GM12878 (cell line): ENCODE data around the gene SLC16A10. TPM values are rescaled to one million over a fixed set of nuclear protein-coding genes. Genes with fewer than 3 reads are reported as not detected.

Experiments used
- ATAC-seq: fragments of 200-7000 bp; cut with Tn5 transposase; 3 replicates; pipeline ENCODE4 v1.9.1; 2020; ENCODE audit warnings: mild to moderate bottlenecking, moderate library complexity
- BruUV-seq: library from RNA; stranded (reverse); fragments of 400-500 nt; replicated peaks from 2 replicates; lab custom pipeline; 2021; lab: Mats Ljungman, UMichigan
- CTCF ChIA-PET: fragments of 300-600 bp; sonication (Branson Sonifier 250); formaldehyde crosslinking; extraction: SDS; loops from one replicate; lab custom pipeline; 2021; ENCODE audit warnings: inconsistent platforms; lab: Yijun Ruan, JAX
- POLR2A ChIA-PET: fragments of 350-600 bp; formaldehyde crosslinking; extraction: SDS; loops from one replicate; lab custom pipeline; 2021; ENCODE audit warnings: inconsistent platforms; lab: Charles Lee
- RAD21 ChIA-PET: fragments of 300-600 bp; sonication (Branson Sonifier 250); formaldehyde crosslinking; loops from one replicate; lab custom pipeline; 2023; ENCODE audit warnings: antibody characterized with exemption; ENCODE audit not compliant: unreplicated experiment; lab: Charles Lee
- SMC1A ChIA-PET: fragments of 300-600 bp; sonication (Branson Sonifier 250); formaldehyde crosslinking; loops from one replicate; lab custom pipeline; 2023; ENCODE audit not compliant: unreplicated experiment, uncharacterized antibody; lab: Charles Lee
- DNase-seq: peaks from one replicate; pipeline ENCODE4 v3.0.0-alpha.2; 2011; ENCODE audit warnings: low read depth, low spot score
- FAIRE-seq: peaks from 3 replicates; lab custom pipeline; 2011; peaks lifted over from hg19 to GRCh38; lab: Jason Lieb, UNC
- H2AFZ ChIP-seq: 2 replicates; pipeline ENCODE4 v1.6.0; 2011; ENCODE audit warnings: low read depth, low read length, control low read depth; ENCODE audit not compliant: control insufficient read depth
- H3K27ac ChIP-seq: 2 replicates; pipeline ENCODE4 v1.5.1; 2011; ENCODE audit warnings: control low read depth; ENCODE audit not compliant: control insufficient read depth, insufficient read depth
- H3K27me3 ChIP-seq, 2 experiments: replicated peaks in 1 of 2; 2 replicates each; pipeline versions ENCODE4 v1.6.0 to v1.6.1; 2011; ENCODE audit warnings: low read length in 1 of 2; ENCODE audit not compliant: control insufficient read depth in 2 of 2, insufficient read depth in 2 of 2
- H3K36me3 ChIP-seq, 2 experiments: 2 replicates each; pipeline ENCODE4 v1.5.1; 2011; ENCODE audit warnings: low read length in 1 of 2; ENCODE audit not compliant: control insufficient read depth in 2 of 2, insufficient read depth in 2 of 2
- H3K4me1 ChIP-seq: 2 replicates; pipeline ENCODE4 v1.6.1; 2011; ENCODE audit warnings: mild to moderate bottlenecking, low read length, moderate library complexity, mixed read lengths; ENCODE audit not compliant: control insufficient read depth, insufficient read depth
- H3K4me2 ChIP-seq: 2 replicates; pipeline ENCODE4 v1.6.0; 2011; ENCODE audit warnings: control low read depth; ENCODE audit not compliant: control insufficient read depth, insufficient read depth
- H3K4me3 ChIP-seq: fragments of 200-600 bp; sonication (generic); 2 replicates; pipeline ENCODE4 v1.5.1; 2016
- H3K79me2 ChIP-seq: 2 replicates; pipeline ENCODE4 v1.6.0; 2011; ENCODE audit warnings: low read length; ENCODE audit not compliant: control insufficient read depth, insufficient read depth
- H3K9ac ChIP-seq: 2 replicates; pipeline ENCODE4 v1.8.0; 2011; ENCODE audit warnings: low read length, control low read depth, mixed read lengths; ENCODE audit not compliant: control insufficient read depth, insufficient read depth
- H3K9me3 ChIP-seq: replicated peaks from 3 replicates; pipeline ENCODE4 v1.5.1; 2011; ENCODE audit warnings: mild to moderate bottlenecking, low read length; ENCODE audit not compliant: control insufficient read depth, insufficient read depth
- H4K20me1 ChIP-seq: 2 replicates; pipeline ENCODE4 v1.6.0; 2011; ENCODE audit not compliant: control insufficient read depth, insufficient read depth
- ASH2L ChIP-seq: fragments of 300-600, 200-600 bp; sonication (generic); IDR thresholded peaks from 2 replicates; pipeline ENCODE4 v1.6.1; 2017; ENCODE audit warnings: low read depth, mild to moderate bottlenecking, borderline replicate concordance
- BRCA1 ChIP-seq: IDR thresholded peaks from 2 replicates; pipeline ENCODE4 v1.6.1; 2011; ENCODE audit warnings: low read depth, low read length, improper control_type of control experiment
- CBX3 ChIP-seq: fragments of 200-600 bp; sonication (generic); IDR thresholded peaks from 2 replicates; pipeline ENCODE4 v1.6.1; 2016; ENCODE audit warnings: low read depth, borderline replicate concordance
- KLF5 ChIP-seq: fragments of 450-650 bp; IDR thresholded peaks from 2 replicates; pipeline ENCODE4 v1.6.1; 2014; ENCODE audit warnings: mild to moderate bottlenecking; ENCODE audit not compliant: partially characterized antibody
- MTA2 ChIP-seq: fragments of 450-650 bp; IDR thresholded peaks from 2 replicates; pipeline ENCODE4 v1.6.1; 2016; ENCODE audit warnings: low read depth, mild to moderate bottlenecking, moderate library complexity
- WGBS: methylation state at CpG from one replicate; pipeline ENCODE4 v1.1.6; 2016; ENCODE audit warnings: low lambda C conversion rate; ENCODE audit not compliant: insufficient replicate concordance, insufficient coverage; ENCODE audit errors: missing lambda C conversion rate; 5-methylcytosine and 5-hydroxymethylcytosine counted together
- in situ Hi-C: fragments of 300-500 bp; cut with MboI; formaldehyde crosslinking; loops from 9 replicates; pipeline ENCODE4 v1.14.3; 2018; ENCODE audit warnings: mixed read lengths
- intact Hi-C: fragments of 100-400 bp; cut with micrococcal nuclease; formaldehyde crosslinking; loops from one replicate; pipeline ENCODE4 v1.14.2; 2022; ENCODE audit not compliant: unreplicated experiment
- polyA plus RNA-seq, 11 experiments: library from polyadenylated mRNA; depleted of rRNA in 4 of 11; unstranded in 6 of 11; stranded (reverse) in 5 of 11; fragments of >200 nt; fragmentation: Nextera tagmentation in 4 of 11; fragmentation: Illumina TruSeq in 1 of 11; extraction: Ambion mirVana in 4 of 11; extraction: Trizol in 1 of 11; gene quantifications; 1 replicate in 1 of 11; 2 replicates in 10 of 11; pipeline versions ENCODE4 v1.2.1 to v1.2.3, GENCODE V29; 2011 to 2016; ENCODE audit warnings: inconsistent platforms in 2 of 11, missing spikeins in 2 of 11, low read depth in 1 of 11
- total RNA-seq, 4 experiments: library from RNA; depleted of rRNA in 3 of 4; stranded (reverse); fragments of >200 nt in 3 of 4; fragmentation: Illumina TruSeq in 1 of 4; extraction: Trizol in 1 of 4; gene quantifications; 2 replicates each; pipeline versions ENCODE4 v1.2.1 to v1.2.3, GENCODE V29; 2013 to 2021
- TF ChIP-seq, protein P1 (sequence below): fragments of 450-650 bp; IDR thresholded peaks from 2 replicates; pipeline ENCODE4 v1.6.1; 2016; ENCODE audit warnings: mild to moderate bottlenecking, moderate library complexity, borderline replicate concordance

The SLC16A10 gene
- total and polyA plus RNA-seq, 10 of the 15 experiments (the other 5 are each of a cell fraction or from before 2014, with no cell fraction given), result 2.3 to 19.0 (median 8.0) TPM

DNA sequence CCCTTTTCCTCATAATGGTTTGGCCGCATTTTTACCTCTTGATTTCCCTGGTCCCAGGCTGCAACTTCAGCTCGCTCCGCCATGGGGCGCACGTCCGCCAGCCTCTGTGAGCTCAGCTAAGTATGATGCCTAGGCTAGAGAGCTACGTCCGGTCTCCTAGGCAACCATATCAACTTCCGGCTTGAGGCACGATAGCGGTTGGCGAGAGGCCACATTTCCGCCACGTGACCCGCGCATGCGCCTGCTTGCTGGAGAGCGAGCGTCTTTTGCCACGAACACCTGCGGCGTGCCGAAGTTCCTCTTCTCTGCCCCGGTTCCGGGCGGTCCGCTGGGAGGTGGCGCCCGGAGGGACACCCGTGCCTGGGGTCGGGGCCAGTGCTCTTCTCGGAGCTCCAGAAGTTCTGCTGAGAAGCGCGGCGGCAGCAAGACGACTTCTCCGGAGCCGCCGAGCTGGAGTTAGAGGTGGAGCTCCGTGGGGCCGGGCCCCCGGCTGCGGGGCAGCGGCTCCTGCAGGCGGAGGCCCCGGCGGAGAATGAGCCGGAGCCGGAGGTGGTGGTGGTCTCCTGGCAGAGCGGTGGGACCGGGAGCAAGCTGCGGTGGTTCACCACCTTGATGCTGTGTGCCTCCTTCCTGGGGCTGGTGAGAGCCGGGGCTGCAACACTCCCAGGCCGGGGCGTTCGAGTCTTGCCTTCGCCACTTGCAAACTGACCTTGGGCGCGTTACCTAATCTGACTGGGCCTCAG, 172.0 kb downstream of the SLC16A10 start (continued):
- TF ChIP-seq MTA2 (peak; percentile 36; the same call in 1 of the 2 replicates), KLF5 (peak; percentile 49), ASH2L (0 out of 2 replicates have a peak, but pooled peaks have one; percentile 76)

- H4K20me1 ChIP-seq, result no peaks in the 10 kb centered on the region
- BruUV-seq, result no TSS peak
- ChIA-PET SMC1A (interaction anchor here (2.1 to 3.2 kb wide), 4 partner anchors 218 to 826 kb away, joined by 12 to 153 read pairs (median 21); partner anchors contain the start of genes FAM229B, TRAF3IP2 and TUBE1), RAD21 (interaction anchor here (0.8 to 4.6 kb wide), 5 partner anchors 30 to 502 kb away, joined by 3 to 263 read pairs (median 6); partner anchors contain the start of gene TRAF3IP2), POLR2A (no interaction called here), CTCF (interaction anchor here (0.6 to 3.3 kb wide), 3 partner anchors 218 to 230 kb away, joined by 3 to 215 read pairs (median 22); no protein-coding TSS in a partner anchor)
- H3K9ac ChIP-seq, result peak overlapping the region; percentile 25; the same call in 1 of the 2 replicates
- no peak for DNase-seq
- H3K27ac ChIP-seq, result no peak overlapping the region
- ATAC-seq, result no peak
- no peak for FAIRE-seq
- 87% methylated on average over 12 of the region's 12 CpGs for WGBS
- H3K9me3 ChIP-seq, result no peaks in the 10 kb centered on the region; the same call in 1 of the 3 replicates
- peak overlapping the region; percentile 72 for H3K4me3 ChIP-seq
- intact Hi-C loops, result no loop called here
- no peaks in the 10 kb centered on the region for H3K4me1 ChIP-seq
- peak overlapping the region; percentile 26 for H3K4me2 ChIP-seq
- in situ Hi-C loops, result loop anchor here (5.0 kb wide), 1 partner anchor 217 kb away; no protein-coding TSS in a partner anchor
- H2AFZ ChIP-seq, result no peak overlapping the region
- no peaks in the 10 kb centered on the region for H3K27me3 ChIP-seq
- no peak for TF ChIP-seq BRCA1
- no peak for TF ChIP-seq CBX3
- TF ChIP-seq, protein P1, sequence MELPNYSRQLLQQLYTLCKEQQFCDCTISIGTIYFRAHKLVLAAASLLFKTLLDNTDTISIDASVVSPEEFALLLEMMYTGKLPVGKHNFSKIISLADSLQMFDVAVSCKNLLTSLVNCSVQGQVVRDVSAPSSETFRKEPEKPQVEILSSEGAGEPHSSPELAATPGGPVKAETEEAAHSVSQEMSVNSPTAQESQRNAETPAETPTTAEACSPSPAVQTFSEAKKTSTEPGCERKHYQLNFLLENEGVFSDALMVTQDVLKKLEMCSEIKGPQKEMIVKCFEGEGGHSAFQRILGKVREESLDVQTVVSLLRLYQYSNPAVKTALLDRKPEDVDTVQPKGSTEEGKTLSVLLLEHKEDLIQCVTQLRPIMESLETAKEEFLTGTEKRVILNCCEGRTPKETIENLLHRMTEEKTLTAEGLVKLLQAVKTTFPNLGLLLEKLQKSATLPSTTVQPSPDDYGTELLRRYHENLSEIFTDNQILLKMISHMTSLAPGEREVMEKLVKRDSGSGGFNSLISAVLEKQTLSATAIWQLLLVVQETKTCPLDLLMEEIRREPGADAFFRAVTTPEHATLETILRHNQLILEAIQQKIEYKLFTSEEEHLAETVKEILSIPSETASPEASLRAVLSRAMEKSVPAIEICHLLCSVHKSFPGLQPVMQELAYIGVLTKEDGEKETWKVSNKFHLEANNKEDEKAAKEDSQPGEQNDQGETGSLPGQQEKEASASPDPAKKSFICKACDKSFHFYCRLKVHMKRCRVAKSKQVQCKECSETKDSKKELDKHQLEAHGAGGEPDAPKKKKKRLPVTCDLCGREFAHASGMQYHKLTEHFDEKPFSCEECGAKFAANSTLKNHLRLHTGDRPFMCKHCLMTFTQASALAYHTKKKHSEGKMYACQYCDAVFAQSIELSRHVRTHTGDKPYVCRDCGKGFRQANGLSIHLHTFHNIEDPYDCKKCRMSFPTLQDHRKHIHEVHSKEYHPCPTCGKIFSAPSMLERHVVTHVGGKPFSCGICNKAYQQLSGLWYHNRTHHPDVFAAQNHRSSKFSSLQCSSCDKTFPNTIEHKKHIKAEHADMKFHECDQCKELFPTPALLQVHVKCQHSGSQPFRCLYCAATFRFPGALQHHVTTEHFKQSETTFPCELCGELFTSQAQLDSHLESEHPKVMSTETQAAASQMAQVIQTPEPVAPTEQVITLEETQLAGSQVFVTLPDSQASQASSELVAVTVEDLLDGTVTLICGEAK, result peak; percentile 78
- peaks cover 31% of the 10 kb centered on the region for H3K79me2 ChIP-seq
- H3K36me3 ChIP-seq, result peaks cover 0 to 8% of the 10 kb centered on the region in 2 experiments; a peak in 1 of 4 replicates
These were observed 173.4 kb downstream of the SLC16A10 start for GRCh38 chr6:111260570-111261298.
